Right renal pelvis (tissue), 4 donors: ENCODE measurements around the gene PTGDR2. TPM values are rescaled to one million over a fixed set of nuclear protein-coding genes. Genes with fewer than 3 reads are reported as not detected.

Source experiments
- DNase-seq, 4 donors: peaks; one replicate each; pipeline ENCODE4 v3.0.0-alpha.2; 2013; ENCODE audit warnings: low read depth in 4 of 4, low spot score in 3 of 4, missing footprints in 1 of 4
- polyA plus RNA-seq, 4 donors: library from polyadenylated mRNA; unstranded; fragments of 120-200 nt; gene quantifications; one replicate each; pipeline ENCODE4 v1.2.1, GENCODE V29; 2013; ENCODE audit not compliant: insufficient read length in 4 of 4

Gene PTGDR2
- polyA plus RNA-seq, 4 donors, result 0.14 to 0.26 (median 0.22) TPM

DNA sequence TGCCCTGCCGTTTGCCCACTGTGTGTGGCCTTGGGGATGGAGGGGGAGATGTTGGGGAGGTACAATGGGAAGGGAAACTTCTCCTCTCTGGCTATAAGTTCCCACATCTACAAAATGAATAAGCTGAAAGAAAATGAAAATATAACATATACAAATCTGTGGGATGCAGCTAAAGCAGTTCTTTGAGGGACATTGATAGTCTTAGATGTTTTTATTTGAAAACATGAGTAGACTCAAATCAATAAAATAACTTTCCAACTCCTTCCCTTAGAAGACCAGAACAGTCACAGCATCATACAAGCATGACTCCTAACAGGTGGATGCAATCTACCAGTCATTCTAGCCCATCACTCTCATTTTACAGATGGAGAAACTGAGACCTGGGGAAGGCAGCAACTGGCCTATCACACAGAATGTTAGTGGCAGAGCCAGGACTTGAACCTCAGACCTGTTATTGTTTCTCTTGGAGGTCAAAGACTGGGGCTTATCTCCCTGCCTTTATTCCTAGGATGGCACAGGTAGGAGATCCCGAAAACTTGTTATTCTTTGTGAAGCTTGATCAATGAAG, 39.1 kb downstream of the PTGDR2 start:
- DNase-seq, result no peak

DNA sequence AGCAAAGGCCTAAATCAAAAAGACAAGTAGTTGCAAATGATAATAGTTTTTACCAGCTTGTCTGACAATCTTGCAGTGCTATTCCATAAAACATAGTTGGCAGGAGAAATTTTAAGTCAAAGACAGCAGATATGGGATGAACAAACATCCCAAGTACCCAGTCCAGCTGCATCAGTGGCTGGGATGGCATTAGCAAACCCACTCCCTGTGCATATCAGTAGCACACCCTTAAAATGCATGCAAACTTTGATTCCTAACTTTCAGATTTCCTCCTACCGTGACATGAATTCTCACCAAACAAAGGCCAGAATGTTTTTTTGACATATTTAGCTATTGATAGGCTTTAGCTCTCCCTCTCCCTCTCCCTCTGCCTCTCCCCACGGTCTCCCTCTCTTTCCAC, 41.6 kb downstream of the PTGDR2 start:
- DNase-seq, result no peak

DNA sequence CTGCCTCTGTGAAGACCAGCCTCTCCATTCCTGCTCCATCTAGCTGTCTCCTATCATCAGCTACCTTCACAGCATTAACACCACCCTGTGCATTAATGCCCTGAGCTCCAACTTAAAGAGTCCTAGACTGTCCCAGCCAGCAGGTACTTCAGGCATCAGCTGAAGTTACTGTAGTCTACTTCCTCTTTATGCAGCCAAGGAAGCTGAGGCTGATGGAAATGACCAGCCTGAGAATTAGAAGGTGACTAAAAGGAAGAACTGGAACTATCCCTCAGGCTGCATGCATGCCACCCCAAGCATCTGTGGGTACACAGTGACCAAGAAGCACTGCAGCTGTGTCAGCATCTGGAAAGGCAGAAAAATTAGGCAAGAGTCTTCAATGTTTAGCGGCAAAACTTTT, 42.4 kb downstream of the PTGDR2 start:
- DNase-seq, result no peak

DNA sequence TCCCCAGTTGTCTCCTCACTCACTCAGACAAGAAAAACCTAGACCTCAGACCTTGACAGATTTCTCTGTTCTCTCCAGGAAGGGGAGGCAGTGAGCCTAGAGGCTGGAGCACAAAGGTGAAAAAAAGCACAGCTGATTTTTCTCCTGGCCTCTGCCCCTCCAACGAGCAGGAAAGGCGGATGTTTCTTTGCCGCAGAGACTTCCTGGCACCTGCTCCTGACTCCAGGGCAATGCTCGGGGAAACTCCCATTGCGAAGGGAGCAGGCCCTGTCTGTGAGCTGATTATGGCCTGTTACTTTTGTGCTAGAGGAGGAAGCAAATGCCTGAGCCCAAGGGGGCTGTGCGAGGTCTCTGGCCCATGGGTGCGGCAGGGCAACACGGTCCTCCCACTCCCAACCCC, 45.2 kb downstream of the PTGDR2 start:
- DNase-seq, result no peak

DNA sequence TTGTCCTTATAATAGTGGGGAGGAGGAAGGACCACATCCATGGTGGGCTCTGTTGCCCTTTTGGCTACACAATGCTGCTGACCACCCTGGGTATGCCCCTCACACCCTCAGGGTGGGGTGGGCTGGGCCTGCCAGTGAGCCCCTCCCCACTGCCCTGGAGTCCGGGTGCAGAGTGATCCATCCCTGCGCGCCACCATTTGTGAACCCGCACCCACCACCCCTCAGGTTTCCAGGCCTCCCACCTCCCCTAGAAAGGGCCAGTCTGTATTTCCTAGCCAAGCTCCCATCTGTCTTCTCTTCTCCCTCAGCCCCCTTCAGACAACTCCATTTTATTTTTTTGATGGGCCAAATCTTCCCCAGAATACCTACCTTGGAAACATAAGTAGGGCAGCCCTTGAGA, 45.6 kb downstream of the PTGDR2 start:
- no peak for DNase-seq

DNA sequence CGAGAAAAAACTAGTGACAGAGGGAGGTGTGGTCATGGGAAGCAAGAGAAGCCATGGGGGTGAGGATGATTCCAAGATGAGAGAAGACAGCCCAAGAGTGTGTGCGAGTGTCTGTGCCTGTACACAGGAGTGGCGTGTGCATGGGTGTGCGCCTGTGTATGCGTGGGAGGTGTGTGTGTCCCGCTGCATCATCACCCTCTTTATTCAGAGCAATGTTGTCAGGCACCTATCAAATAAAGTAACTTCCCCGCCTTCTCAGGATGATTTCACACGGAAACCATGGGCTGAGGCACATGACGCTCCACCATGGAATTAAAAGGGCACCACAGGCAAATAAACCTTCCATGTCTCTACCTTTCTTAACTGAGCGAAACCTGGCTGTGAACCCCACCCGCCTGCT, 46.1 kb downstream of the PTGDR2 start:
- no peak for DNase-seq

DNA sequence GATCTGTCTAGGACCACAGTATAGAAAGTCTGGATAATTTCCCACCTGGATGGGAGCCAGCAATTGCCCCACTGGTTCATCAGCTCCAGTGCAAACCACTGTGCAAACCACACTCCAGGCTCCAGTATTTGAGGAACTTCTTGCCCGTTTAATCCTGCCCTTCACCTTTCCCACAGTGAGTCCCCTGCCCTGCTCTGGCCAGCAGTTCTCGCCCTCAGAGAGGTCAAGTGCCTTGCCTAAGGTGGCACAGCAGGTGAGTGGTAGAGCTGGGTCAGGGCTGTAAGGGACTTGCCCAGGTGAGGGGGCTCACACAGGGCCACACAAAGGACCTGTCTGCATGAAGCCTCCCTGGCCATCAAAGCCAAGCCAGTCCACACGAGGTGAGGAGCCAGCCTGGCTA, 46.5 kb downstream of the PTGDR2 start:
- no peak for DNase-seq

DNA sequence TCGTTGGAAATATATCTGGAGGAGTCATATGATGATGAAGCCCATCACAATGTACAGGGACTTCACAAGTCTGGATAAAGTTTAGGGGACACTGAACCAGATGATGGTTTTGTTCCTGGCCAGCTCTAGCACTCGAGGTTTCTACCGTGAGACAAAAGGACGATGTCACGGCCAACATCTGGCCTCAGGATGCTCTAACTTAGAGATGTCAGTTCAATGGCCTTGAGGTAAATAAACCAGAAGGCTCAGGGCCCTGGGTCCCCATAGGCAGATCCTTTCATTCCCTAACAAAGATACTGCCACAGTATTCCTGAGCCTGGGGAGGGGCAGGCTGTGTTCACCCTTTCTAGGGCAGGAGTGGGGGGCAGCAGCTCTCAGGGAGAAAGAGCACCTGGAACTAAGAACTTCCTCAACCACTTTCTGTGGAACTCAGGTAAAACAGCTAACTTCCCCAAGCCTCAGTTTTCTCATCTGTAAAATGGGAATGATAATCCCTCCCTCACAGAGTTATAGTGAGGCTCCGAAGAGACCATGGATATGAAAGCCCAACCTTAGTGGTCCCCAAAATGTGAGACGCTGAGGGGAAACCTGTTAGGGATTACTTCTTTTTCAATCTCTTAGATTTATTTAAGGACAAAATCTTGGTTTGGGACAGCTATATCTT, 52.3 kb downstream of the PTGDR2 start:
- DNase-seq, result no peak

DNA sequence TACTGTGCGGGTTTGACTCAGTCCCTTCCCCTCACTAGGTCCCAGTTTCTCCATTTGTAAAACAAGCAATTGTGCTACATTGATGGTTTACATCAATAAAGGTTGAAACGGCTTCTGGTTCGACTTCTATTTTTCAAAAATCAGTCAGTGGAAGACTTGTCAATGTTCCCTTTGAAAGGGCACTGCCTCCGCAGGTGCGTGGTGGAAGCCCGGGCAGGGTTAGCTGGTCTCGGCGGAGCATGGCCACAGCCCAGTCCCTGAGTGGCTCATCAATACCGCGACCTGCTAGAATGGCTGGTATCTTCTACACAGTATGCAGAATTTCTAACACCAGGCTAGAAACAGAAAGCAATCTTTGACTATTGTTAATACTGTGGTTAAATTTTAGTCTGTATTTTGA, 54.6 kb downstream of the PTGDR2 start:
- no peak for DNase-seq

Other genes with a start within 250 kb of the PTGDR2 start
- gene MS4A8, start 156.3 kb downstream of the PTGDR2 start, polyA plus RNA-seq, result not detected
- not detected for gene MS4A18, start 131.2 kb downstream of the PTGDR2 start, polyA plus RNA-seq
- gene MS4A15, start 99.1 kb downstream of the PTGDR2 start, polyA plus RNA-seq, result not detected
- under 1 TPM; 0.09 to 0.30 (median 0.14) TPM for gene MS4A10, start 70.6 kb downstream of the PTGDR2 start, polyA plus RNA-seq
- 10 to 100 TPM; 19.4 to 24.3 (median 20.8) TPM for gene CCDC86, start 13.8 kb downstream of the PTGDR2 start, polyA plus RNA-seq
- under 1 TPM in 3 of 4 donors, not detected in 1; 0.06 to 0.64 (median 0.32) TPM for gene ZP1, start 11.6 kb upstream of the PTGDR2 start, polyA plus RNA-seq
- 100 to 1,000 TPM; 113 to 136 (median 124) TPM for gene PRPF19, start 50.6 kb upstream of the PTGDR2 start, polyA plus RNA-seq
- gene TMEM109, start 58.2 kb upstream of the PTGDR2 start, polyA plus RNA-seq, result 100 to 1,000 TPM in 1 of 4 donors, 10 to 100 TPM in 3; 83.6 to 104 (median 91.9) TPM
- 100 to 1,000 TPM in 1 of 4 donors, 10 to 100 TPM in 3; 63.6 to 102 (median 66.0) TPM for gene TMEM132A, start 68.5 kb upstream of the PTGDR2 start, polyA plus RNA-seq
- gene SLC15A3, start 96.2 kb upstream of the PTGDR2 start, polyA plus RNA-seq, result 10 to 100 TPM; 19.8 to 25.9 (median 21.0) TPM
- gene CD6, start 115.7 kb upstream of the PTGDR2 start, polyA plus RNA-seq, result 1 to 10 TPM in 2 of 4 donors, under 1 TPM in 2; 0.67 to 1.6 (median 1.0) TPM
- gene CD5, start 246.5 kb upstream of the PTGDR2 start, polyA plus RNA-seq, result under 1 TPM in 2 of 4 donors, not detected in 2; 0.06 to 0.23 TPM